ENCODE data around the gene SAV1.
A peak's percentile ranks its signal among the peaks of the same experiment; 100 is the strongest.

The SAV1 gene

GRCh38 chr14:50667996-50668825, at the start of gene SAV1:
Gene SAV1 (minus strand): TSS chr14:50668306. CDS start chr14:50667967, 339 bp downstream.
- TF ChIP-seq CTCF (conservative IDR thresholded peaks at IDR 0.05; ENCODE audit: low read depth, low read length): no peak
- H3K4me3 ChIP-seq (ENCODE audit: low read length): peak within 1 kb of the TSS; percentile 86

GRCh38 chr14:50717811-50718210, 49.7 kb upstream of the SAV1 start:
- no peak overlapping the region for H3K4me3 ChIP-seq (ENCODE audit: low read length)
- no peak for DNase-seq (ENCODE audit: low read depth)
- TF ChIP-seq CTCF (conservative IDR thresholded peaks at IDR 0.05; ENCODE audit: low read depth, low read length): no peak

More at GRCh38 chr14:50667996-50668825, at the start of gene SAV1:
- DNase-seq (ENCODE audit: low read depth): no peak

GRCh38 chr14:50714450-50715073, 46.5 kb upstream of the SAV1 start:
- no peak for DNase-seq (ENCODE audit: low read depth)
- no peak overlapping the region for H3K4me3 ChIP-seq (ENCODE audit: low read length)
- TF ChIP-seq CTCF (conservative IDR thresholded peaks at IDR 0.05; ENCODE audit: low read depth, low read length): peak; percentile 60

GRCh38 chr14:50711043-50711442, 42.9 kb upstream of the SAV1 start:
- TF ChIP-seq CTCF (conservative IDR thresholded peaks at IDR 0.05; ENCODE audit: low read depth, low read length): no peak
- DNase-seq (ENCODE audit: low read depth): no peak
- no peak overlapping the region for H3K4me3 ChIP-seq (ENCODE audit: low read length)

GRCh38 chr14:50705026-50705593, 37.0 kb upstream of the SAV1 start:
- TF ChIP-seq CTCF (conservative IDR thresholded peaks at IDR 0.05; ENCODE audit: low read depth, low read length): no peak
- no peak for DNase-seq (ENCODE audit: low read depth)
- H3K4me3 ChIP-seq (ENCODE audit: low read length): no peak overlapping the region

GRCh38 chr14:50704454-50705010, 36.4 kb upstream of the SAV1 start:
- no peak for DNase-seq (ENCODE audit: low read depth)

More at GRCh38 chr14:50704454-50705010, 36.4 kb upstream of the SAV1 start:
- TF ChIP-seq CTCF (conservative IDR thresholded peaks at IDR 0.05; ENCODE audit: low read depth, low read length): no peak
- H3K4me3 ChIP-seq (ENCODE audit: low read length): no peak overlapping the region

Data from retinal pigment epithelial cell (primary cell).